Activated naive CD4-positive, alpha-beta T cell treated with Interleukin-2 at 50 U/mL for 16 hours (primary cell): ENCODE measurements around the gene POFUT2.
A peak's percentile ranks its signal among the peaks of the same experiment; 100 is the strongest.

Source experiments
- DNase-seq: peaks from one replicate; pipeline ENCODE4 v3.0.0-alpha.2; 2020

The POFUT2 gene

GRCh38 chr21:45287438-45288391 lies at the start of gene POFUT2:
TSS of gene POFUT2 (minus strand) at chr21:45287895. CDS start at chr21:45287871, 24 bp downstream.
- peak; percentile 99 for DNase-seq

GRCh38 chr21:45336870-45337269 lies 49.2 kb upstream of the POFUT2 start:
- DNase-seq: no peak

GRCh38 chr21:45336535-45336810 lies 48.8 kb upstream of the POFUT2 start:
- DNase-seq: no peak

GRCh38 chr21:45335761-45336534 lies 48.3 kb upstream of the POFUT2 start:
- no peak for DNase-seq

GRCh38 chr21:45335151-45335760 lies 47.6 kb upstream of the POFUT2 start:
- no peak for DNase-seq

- DNase-seq: no peak
These were observed 46.9 kb upstream of the POFUT2 start for GRCh38 chr21:45334591-45335081.

- no peak for DNase-seq
These were observed 46.4 kb upstream of the POFUT2 start for GRCh38 chr21:45334134-45334533.

GRCh38 chr21:45333583-45334121 lies 46.0 kb upstream of the POFUT2 start:
- no peak for DNase-seq

- no peak for DNase-seq
These were observed 45.4 kb upstream of the POFUT2 start for GRCh38 chr21:45332981-45333582.

GRCh38 chr21:45332415-45332814 lies 44.7 kb upstream of the POFUT2 start:
- no peak for DNase-seq

GRCh38 chr21:45331531-45332147 lies 43.9 kb upstream of the POFUT2 start:
- no peak for DNase-seq

GRCh38 chr21:45330851-45331261 lies 43.2 kb upstream of the POFUT2 start:
- DNase-seq: no peak

GRCh38 chr21:45330075-45330781 lies 42.5 kb upstream of the POFUT2 start:
- DNase-seq: no peak

GRCh38 chr21:45329261-45330074 lies 41.8 kb upstream of the POFUT2 start:
- no peak for DNase-seq

GRCh38 chr21:45328198-45329091 lies 40.8 kb upstream of the POFUT2 start:
- no peak for DNase-seq

- no peak for DNase-seq
These were observed 39.9 kb upstream of the POFUT2 start for GRCh38 chr21:45327441-45328197.

- DNase-seq: no peak
These were observed 39.3 kb upstream of the POFUT2 start for GRCh38 chr21:45326891-45327440.

- no peak for DNase-seq
These were observed 38.6 kb upstream of the POFUT2 start for GRCh38 chr21:45326169-45326851.
